ENCODE data around the gene GCDH.

Gene GCDH

GRCh38 chr19:12943437-12944044 lies 52.6 kb downstream of the GCDH start:
- no peak for DNase-seq

GRCh38 chr19:12944104-12944674 lies 53.2 kb downstream of the GCDH start:
- DNase-seq, result no peak

GRCh38 chr19:12945479-12946091 lies 54.6 kb downstream of the GCDH start, which contains the start of gene RAD23A:
RAD23A (plus strand) TSS chr19:12945862; CDS start chr19:12945949, 87 bp downstream.
- DNase-seq, result peak; percentile 96

GRCh38 chr19:12946092-12946721 lies 55.2 kb downstream of the GCDH start:
- peak; percentile 44 for DNase-seq

GRCh38 chr19:12946731-12947496 lies 56.0 kb downstream of the GCDH start:
- DNase-seq, result no peak

GRCh38 chr19:12947702-12948611 lies 57.0 kb downstream of the GCDH start:
- DNase-seq, result no peak

GRCh38 chr19:12948612-12949362 lies 57.8 kb downstream of the GCDH start:
- no peak for DNase-seq
